SK-N-DZ (cell line): ENCODE results near the gene LRRC7.
"Not testable (repeated sequence)": the region's sequence is repeated elsewhere in the genome, so short reads cannot be mapped to it uniquely, and the experiment has no call there.

ENCODE experiments used
- DNase-seq: peaks from one replicate; pipeline ENCODE4 v3.0.0-alpha.2; 2015; ENCODE audit warnings: low spot score

The LRRC7 gene

GRCh38 chr1:69952676-69953075 is 385.0 kb downstream of the LRRC7 start:
- no peak for DNase-seq

- not testable (repeated sequence) for DNase-seq
Observed at GRCh38 chr1:69962452-69962851, 394.7 kb downstream of the LRRC7 start.

- DNase-seq: peak; percentile 9
Observed at GRCh38 chr1:69967245-69967766, 399.6 kb downstream of the LRRC7 start.

- no peak for DNase-seq
Observed at GRCh38 chr1:69976896-69977295, 409.2 kb downstream of the LRRC7 start.

GRCh38 chr1:69982992-69983391 is 415.3 kb downstream of the LRRC7 start:
- no peak for DNase-seq

GRCh38 chr1:69985376-69985775 is 417.7 kb downstream of the LRRC7 start:
- no peak for DNase-seq

- DNase-seq: no peak
Observed at GRCh38 chr1:69985901-69986439, 418.2 kb downstream of the LRRC7 start.

GRCh38 chr1:69987881-69988280 is 420.2 kb downstream of the LRRC7 start:
- DNase-seq: no peak

- no peak for DNase-seq
Observed at GRCh38 chr1:69991644-69992043, 423.9 kb downstream of the LRRC7 start.

GRCh38 chr1:69992594-69992993 is 424.9 kb downstream of the LRRC7 start:
- DNase-seq: no peak

GRCh38 chr1:69993810-69994209 is 426.1 kb downstream of the LRRC7 start:
- no peak for DNase-seq

GRCh38 chr1:69994241-69994640 is 426.5 kb downstream of the LRRC7 start:
- DNase-seq: no peak

- no peak for DNase-seq
Observed at GRCh38 chr1:69998847-69999246, 431.1 kb downstream of the LRRC7 start.

GRCh38 chr1:70003211-70003908 is 435.6 kb downstream of the LRRC7 start:
- DNase-seq: no peak

- DNase-seq: no peak
Observed at GRCh38 chr1:70005386-70006034, 437.8 kb downstream of the LRRC7 start.

- no peak for DNase-seq
Observed at GRCh38 chr1:70008660-70009059, 440.9 kb downstream of the LRRC7 start.

GRCh38 chr1:70017770-70018169 is 450.0 kb downstream of the LRRC7 start:
- DNase-seq: no peak

- no peak for DNase-seq
Observed at GRCh38 chr1:70024272-70024671, 456.6 kb downstream of the LRRC7 start.

GRCh38 chr1:70025052-70025451 is 457.3 kb downstream of the LRRC7 start:
- no peak for DNase-seq

- no peak for DNase-seq
Observed at GRCh38 chr1:70025846-70026245, 458.1 kb downstream of the LRRC7 start.

- DNase-seq: no peak
Observed at GRCh38 chr1:70033266-70033873, 465.6 kb downstream of the LRRC7 start.

GRCh38 chr1:70033936-70034335 is 466.2 kb downstream of the LRRC7 start:
- no peak for DNase-seq
